ENCODE measurements around the gene MSL3B.

The MSL3B gene

GRCh38 chr2:233815861-233816260 lies 52.3 kb downstream of the MSL3B start:
- TF ChIP-seq USF1 (IDR thresholded peaks at IDR 0.05) (no peak), TEAD4 (IDR thresholded peaks at IDR 0.05) (no peak), EGR1 (IDR thresholded peaks at IDR 0.05) (no peak), ZBTB7A (IDR thresholded peaks at IDR 0.05; ENCODE audit: low read depth) (no peak), MAX (IDR thresholded peaks at IDR 0.05) (no peak)
